ENCODE data around the gene REC114. TPM values are rescaled to one million over a fixed set of nuclear protein-coding genes. Genes with fewer than 3 reads are reported as not detected.

The REC114 gene
- total RNA-seq: not detected in 2 replicates

GRCh38 chr15:73442968-73443367, at the start of gene REC114:
REC114 (plus strand) TSS chr15:73443164; CDS start chr15:73443186, 22 bp downstream.

Other genes with a start within 250 kb of the REC114 start
- gene HCN4, start 74.2 kb upstream of the REC114 start, total RNA-seq: under 0.01 TPM in 2 replicates
- gene NPTN, start 190.2 kb downstream of the REC114 start, total RNA-seq: 112 and 117 TPM in 2 replicates
- gene CD276, start 241.2 kb downstream of the REC114 start, total RNA-seq: 202 and 236 TPM in 2 replicates

Measured in mesangial cell (primary cell).